ENCODE measurements around the gene RO60.
A peak's percentile ranks its signal among the peaks of the same experiment; 100 is the strongest.

RO60 gene

GRCh38 chr1:193104907-193105820 lies 45.8 kb downstream of the RO60 start, which contains the start of gene GLRX2:
TSS of gene GLRX2 (minus strand) at chr1:193105414. CDS start at chr1:193105382, 32 bp downstream.
- H3K4me3 ChIP-seq (ENCODE audit: low read depth, low read length, poor library complexity, severe bottlenecking) = peak within 1 kb of the TSS; percentile 76
- peak within 1 kb of the TSS; percentile 71 for H3K9ac ChIP-seq (ENCODE audit: low read length)
- H3F3A ChIP-seq (ENCODE audit: insufficient read depth, low read length) = no peaks in the 10 kb centered on the region
- peaks cover 8% of the 10 kb centered on the region; the same call in 1 of the 2 replicates for H3K36me3 ChIP-seq (ENCODE audit: insufficient read depth, low read length)
- no peaks in the 10 kb centered on the region for H4K20me1 ChIP-seq (ENCODE audit: insufficient read depth, low read length)
- TF ChIP-seq EZH2 (IDR thresholded peaks at IDR 0.05; ENCODE audit: borderline replicate concordance, low read length) (no peak), CTCF (IDR thresholded peaks at IDR 0.05; ENCODE audit: low read length) (no peak)
- H3K9me3 ChIP-seq (ENCODE audit: low read length) = no peaks in the 10 kb centered on the region
- H3K27ac ChIP-seq (ENCODE audit: low read depth, low read length, poor library complexity, severe bottlenecking) = no peak within 1 kb of the TSS
- no peaks in the 10 kb centered on the region for H3K9me2 ChIP-seq (ENCODE audit: low read depth, low read length)
- H2AFZ ChIP-seq (ENCODE audit: low read length) = peak within 1 kb of the TSS; percentile 80
- peak within 1 kb of the TSS; percentile 81 for H3K4me2 ChIP-seq (ENCODE audit: low read length)
- H3K27me3 ChIP-seq (ENCODE audit: insufficient read depth, low read length) = no peaks in the 10 kb centered on the region
- peaks cover 17% of the 10 kb centered on the region for H3K4me1 ChIP-seq (ENCODE audit: insufficient read depth, low read length, severe bottlenecking)
- peaks cover 16% of the 10 kb centered on the region; the same call in 1 of the 2 replicates for H3K79me2 ChIP-seq (ENCODE audit: insufficient read depth, low read length)

GRCh38 chr1:193105821-193106177 lies 46.4 kb downstream of the RO60 start:
- Histone ChIP-seq H3K4me1 (ENCODE audit: insufficient read depth, low read length, severe bottlenecking) (peaks cover 17% of the 10 kb centered on the region), H3K4me2 (ENCODE audit: low read length) (peak overlapping the region; percentile 81), H3K4me3 (ENCODE audit: low read depth, low read length, poor library complexity, severe bottlenecking) (peak overlapping the region; percentile 76), H3K79me2 (ENCODE audit: insufficient read depth, low read length) (peaks cover 16% of the 10 kb centered on the region; the same call in 1 of the 2 replicates), H3K9me3 (ENCODE audit: low read length) (no peaks in the 10 kb centered on the region), H2AFZ (ENCODE audit: low read length) (peak overlapping the region; percentile 80), H3K27me3 (ENCODE audit: insufficient read depth, low read length) (no peaks in the 10 kb centered on the region), H4K20me1 (ENCODE audit: insufficient read depth, low read length) (no peaks in the 10 kb centered on the region), H3K9ac (ENCODE audit: low read length) (peak overlapping the region; percentile 71), H3K9me2 (ENCODE audit: low read depth, low read length) (no peaks in the 10 kb centered on the region), H3F3A (ENCODE audit: insufficient read depth, low read length) (no peaks in the 10 kb centered on the region), H3K27ac (ENCODE audit: low read depth, low read length, poor library complexity, severe bottlenecking) (no peak overlapping the region), H3K36me3 (ENCODE audit: insufficient read depth, low read length) (peaks cover 2% of the 10 kb centered on the region; the same call in 1 of the 2 replicates)
- TF ChIP-seq CTCF (IDR thresholded peaks at IDR 0.05; ENCODE audit: low read length) = no peak
- no peak for TF ChIP-seq EZH2 (IDR thresholded peaks at IDR 0.05; ENCODE audit: borderline replicate concordance, low read length)

GRCh38 chr1:193108471-193108870 lies 49.1 kb downstream of the RO60 start:
- Histone ChIP-seq H3K9me3 (ENCODE audit: low read length) (no peaks in the 10 kb centered on the region), H3F3A (ENCODE audit: insufficient read depth, low read length) (no peaks in the 10 kb centered on the region), H3K36me3 (ENCODE audit: insufficient read depth, low read length) (no peaks in the 10 kb centered on the region), H3K4me3 (ENCODE audit: low read depth, low read length, poor library complexity, severe bottlenecking) (no peak overlapping the region), H3K4me2 (ENCODE audit: low read length) (no peak overlapping the region), H2AFZ (ENCODE audit: low read length) (no peak overlapping the region), H3K9ac (ENCODE audit: low read length) (no peak overlapping the region), H3K27ac (ENCODE audit: low read depth, low read length, poor library complexity, severe bottlenecking) (no peak overlapping the region), H3K9me2 (ENCODE audit: low read depth, low read length) (no peaks in the 10 kb centered on the region), H3K4me1 (ENCODE audit: insufficient read depth, low read length, severe bottlenecking) (peaks cover 25% of the 10 kb centered on the region), H4K20me1 (ENCODE audit: insufficient read depth, low read length) (no peaks in the 10 kb centered on the region), H3K79me2 (ENCODE audit: insufficient read depth, low read length) (peaks cover 4% of the 10 kb centered on the region; the same call in 1 of the 2 replicates), H3K27me3 (ENCODE audit: insufficient read depth, low read length) (no peaks in the 10 kb centered on the region)
- no peak for TF ChIP-seq CTCF (IDR thresholded peaks at IDR 0.05; ENCODE audit: low read length)
